ENCODE data around the gene ZNF714. TPM values are rescaled to one million over a fixed set of nuclear protein-coding genes. Genes with fewer than 3 reads are reported as not detected.

Gene ZNF714
- total RNA-seq, 1 donor from 2014 or later, result 5.9 TPM

- H3K4me3 ChIP-seq, result no peak overlapping the region
- DNase-seq, result no peak
- intact Hi-C loops (cut with DNase I), result no loop called here
Measured at GRCh38 chr19:21065336-21065735, 16.7 kb upstream of the ZNF714 start.

GRCh38 chr19:21084343-21084742 lies 2.3 kb downstream of the ZNF714 start:
- no peaks in the 10 kb centered on the region for H3K9me3 ChIP-seq
- H3K27ac ChIP-seq, result no peak overlapping the region
- no peaks in the 10 kb centered on the region for H3K36me3 ChIP-seq
- no peak overlapping the region for H3K4me3 ChIP-seq
- H3K4me1 ChIP-seq, result no peaks in the 10 kb centered on the region
- intact Hi-C loops (cut with DNase I), result no loop called here
- no peak for TF ChIP-seq CTCF (IDR thresholded peaks at IDR 0.05)
- DNase-seq (no peak), ATAC-seq (peak; percentile 39)
- no peaks in the 10 kb centered on the region for H3K27me3 ChIP-seq

More at GRCh38 chr19:21065336-21065735, 16.7 kb upstream of the ZNF714 start:
- no peaks in the 10 kb centered on the region for H3K27me3 ChIP-seq
- ATAC-seq, result no peak
- H3K9me3 ChIP-seq, result peaks cover 17% of the 10 kb centered on the region
- TF ChIP-seq CTCF (IDR thresholded peaks at IDR 0.05), result no peak
- no peak overlapping the region for H3K27ac ChIP-seq
- peaks cover 5% of the 10 kb centered on the region for H3K36me3 ChIP-seq
- no peaks in the 10 kb centered on the region for H3K4me1 ChIP-seq

GRCh38 chr19:21087871-21088270 lies 5.9 kb downstream of the ZNF714 start:
- ATAC-seq, result no peak

GRCh38 chr19:21092109-21092508 lies 10.1 kb downstream of the ZNF714 start:
- Histone ChIP-seq H3K27me3 (no peaks in the 10 kb centered on the region), H3K9me3 (no peaks in the 10 kb centered on the region), H3K36me3 (no peaks in the 10 kb centered on the region), H3K4me1 (no peaks in the 10 kb centered on the region), H3K27ac (no peak overlapping the region), H3K4me3 (no peak overlapping the region)
- ATAC-seq (no peak), DNase-seq (no peak)
- TF ChIP-seq CTCF (IDR thresholded peaks at IDR 0.05), result no peak
- intact Hi-C loops (cut with DNase I), result no loop called here

More at GRCh38 chr19:21087871-21088270, 5.9 kb downstream of the ZNF714 start:
- intact Hi-C loops (cut with DNase I), result no loop called here
- no peak for TF ChIP-seq CTCF (IDR thresholded peaks at IDR 0.05)
- no peak for DNase-seq
- Histone ChIP-seq H3K27ac (no peak overlapping the region), H3K27me3 (no peaks in the 10 kb centered on the region), H3K36me3 (no peaks in the 10 kb centered on the region), H3K9me3 (no peaks in the 10 kb centered on the region), H3K4me1 (no peaks in the 10 kb centered on the region), H3K4me3 (no peak overlapping the region)

- Histone ChIP-seq H3K36me3 (no peaks in the 10 kb centered on the region), H3K4me1 (no peaks in the 10 kb centered on the region), H3K9me3 (no peaks in the 10 kb centered on the region), H3K27ac (no peak overlapping the region), H3K4me3 (no peak overlapping the region), H3K27me3 (no peaks in the 10 kb centered on the region)
- ATAC-seq (no peak), DNase-seq (no peak)
- intact Hi-C loops (cut with DNase I), result no loop called here
- TF ChIP-seq CTCF (IDR thresholded peaks at IDR 0.05), result no peak
Measured at GRCh38 chr19:21094347-21095025, 12.5 kb downstream of the ZNF714 start.

GRCh38 chr19:21098291-21098690 lies 16.3 kb downstream of the ZNF714 start:
- Histone ChIP-seq H3K27me3 (no peaks in the 10 kb centered on the region), H3K9me3 (no peaks in the 10 kb centered on the region), H3K27ac (no peak overlapping the region), H3K4me3 (no peak overlapping the region), H3K36me3 (no peaks in the 10 kb centered on the region), H3K4me1 (no peaks in the 10 kb centered on the region)
- no peak for ATAC-seq
- intact Hi-C loops (cut with DNase I), result no loop called here
- no peak for TF ChIP-seq CTCF (IDR thresholded peaks at IDR 0.05)
- no peak for DNase-seq

Measured in upper lobe of right lung (tissue), 1 donor.